ENCODE measurements around the gene TLX2. TPM values are rescaled to one million over a fixed set of nuclear protein-coding genes. Genes with fewer than 3 reads are reported as not detected.

Gene TLX2
- total and polyA plus RNA-seq, 2 of the 13 experiments (the other 11 are each of a cell fraction or from before 2014, with no cell fraction given), result 0.05 to 0.20 TPM

DNA sequence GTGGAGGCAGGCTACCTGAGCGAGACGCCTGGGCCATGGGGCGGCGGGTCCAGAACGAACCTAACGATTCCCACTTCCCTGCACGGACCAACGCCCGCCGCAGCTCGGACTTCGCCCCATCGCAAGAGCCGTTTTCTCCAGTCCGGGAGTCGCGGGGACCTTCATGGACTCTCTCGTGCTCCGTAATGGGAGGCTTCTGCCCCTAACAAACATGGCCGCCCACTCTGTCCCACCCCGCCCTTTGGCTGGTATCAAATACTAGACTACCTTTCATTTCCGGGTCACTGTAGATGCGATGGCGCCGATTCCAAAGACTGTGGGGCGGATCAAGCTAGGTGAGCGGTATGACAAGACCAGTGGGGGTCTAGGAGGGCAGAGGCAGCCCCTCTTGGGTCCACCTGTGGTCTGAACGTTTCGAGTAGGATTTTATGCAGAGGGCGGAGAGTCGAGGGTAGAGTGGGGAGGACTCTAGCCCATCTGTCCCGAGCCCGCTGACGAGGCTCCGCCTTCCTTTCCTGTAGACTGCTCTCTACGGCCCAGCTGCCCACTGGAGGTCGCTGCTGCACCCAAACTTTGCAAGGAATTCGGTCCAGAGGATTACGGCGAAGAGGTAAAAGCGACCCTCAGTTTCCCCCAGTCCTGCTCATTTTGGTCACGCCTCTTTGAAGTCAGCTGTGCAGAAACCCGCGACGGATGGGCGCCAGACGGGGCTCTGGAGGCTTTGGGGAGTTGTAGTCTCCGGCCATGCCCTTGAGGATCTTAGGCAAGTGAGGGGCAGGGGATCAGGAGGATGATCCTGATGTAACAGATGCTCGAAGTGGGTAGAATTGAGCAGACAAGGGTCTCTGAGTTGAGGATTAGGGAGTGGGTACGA, 31.2 kb upstream of the TLX2 start, which contains the start of the genes CCDC142 and TTC31 (continued):
- TF ChIP-seq XBP1 (CRISPR knock-in tag; IDR thresholded peaks at IDR 0.05) (no peak), U2AF1 (optimal IDR thresholded peaks at IDR 0.05; ENCODE audit: low read depth, low read length) (peak; percentile 86), REXO4 (CRISPR knock-in tag; IDR thresholded peaks at IDR 0.05; ENCODE audit: borderline replicate concordance) (no peak; the same call in none of the 2 replicates), RARA (CRISPR knock-in tag; IDR thresholded peaks at IDR 0.05) (peak; percentile 36), FOXK2 (IDR thresholded peaks at IDR 0.05) (no peak), NBN (conservative IDR thresholded peaks at IDR 0.05) (no peak), RFXANK (CRISPR knock-in tag; IDR thresholded peaks at IDR 0.05) (peak; percentile 76), AGO2 (optimal IDR thresholded peaks at IDR 0.05; ENCODE audit: low read depth, low read length) (peak; percentile 50), RFX5 (IDR thresholded peaks at IDR 0.05; ENCODE audit: low read depth, low read length) (peak; percentile 13; the same call in 1 of the 2 replicates), ZNF724P (CRISPR knock-in tag; IDR thresholded peaks at IDR 0.05; ENCODE audit: borderline replicate concordance) (peak; percentile 51), SP1 (IDR thresholded peaks at IDR 0.05) (no peak), SP1 (CRISPR knock-in tag; IDR thresholded peaks at IDR 0.05) (peak; percentile 54), ZFP37 (CRISPR knock-in tag; IDR thresholded peaks at IDR 0.05; ENCODE audit: borderline replicate concordance) (no peak; the same call in 1 of the 2 replicates), GTF2F1 (IDR thresholded peaks at IDR 0.05; ENCODE audit: low read length) (0 out of 2 replicates have a peak, but pooled peaks have one; percentile 52), ZNF441 (CRISPR knock-in tag; IDR thresholded peaks at IDR 0.05; ENCODE audit: borderline replicate concordance) (peak; percentile 31), HNF4A (CRISPR knock-in tag; IDR thresholded peaks at IDR 0.05) (peak; percentile 93), ZNF615 (CRISPR knock-in tag; IDR thresholded peaks at IDR 0.05; ENCODE audit: borderline replicate concordance) (no peak)
- TF ChIP-seq, protein P1, sequence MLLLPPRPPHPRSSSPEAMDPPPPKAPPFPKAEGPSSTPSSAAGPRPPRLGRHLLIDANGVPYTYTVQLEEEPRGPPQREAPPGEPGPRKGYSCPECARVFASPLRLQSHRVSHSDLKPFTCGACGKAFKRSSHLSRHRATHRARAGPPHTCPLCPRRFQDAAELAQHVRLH (CRISPR knock-in tag; IDR thresholded peaks at IDR 0.05; ENCODE audit: borderline replicate concordance, low read depth), result peak; percentile 59; the same call in 1 of the 2 replicates
- TF ChIP-seq, protein P2, sequence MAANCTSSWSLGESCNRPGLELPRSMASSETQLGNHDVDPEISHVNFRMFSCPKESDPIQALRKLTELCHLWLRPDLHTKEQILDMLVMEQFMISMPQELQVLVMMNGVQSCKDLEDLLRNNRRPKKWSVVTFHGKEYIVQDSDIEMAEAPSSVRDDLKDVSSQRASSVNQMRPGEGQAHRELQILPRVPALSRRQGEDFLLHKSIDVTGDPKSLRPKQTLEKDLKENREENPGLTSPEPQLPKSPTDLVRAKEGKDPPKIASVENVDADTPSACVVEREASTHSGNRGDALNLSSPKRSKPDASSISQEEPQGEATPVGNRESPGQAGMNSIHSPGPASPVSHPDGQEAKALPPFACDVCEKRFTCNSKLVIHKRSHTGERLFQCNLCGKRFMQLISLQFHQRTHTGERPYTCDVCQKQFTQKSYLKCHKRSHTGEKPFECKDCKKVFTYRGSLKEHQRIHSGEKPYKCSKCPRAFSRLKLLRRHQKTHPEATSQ (CRISPR knock-in tag; IDR thresholded peaks at IDR 0.05; ENCODE audit: borderline replicate concordance), result peak; percentile 61
- TF ChIP-seq, protein P3, sequence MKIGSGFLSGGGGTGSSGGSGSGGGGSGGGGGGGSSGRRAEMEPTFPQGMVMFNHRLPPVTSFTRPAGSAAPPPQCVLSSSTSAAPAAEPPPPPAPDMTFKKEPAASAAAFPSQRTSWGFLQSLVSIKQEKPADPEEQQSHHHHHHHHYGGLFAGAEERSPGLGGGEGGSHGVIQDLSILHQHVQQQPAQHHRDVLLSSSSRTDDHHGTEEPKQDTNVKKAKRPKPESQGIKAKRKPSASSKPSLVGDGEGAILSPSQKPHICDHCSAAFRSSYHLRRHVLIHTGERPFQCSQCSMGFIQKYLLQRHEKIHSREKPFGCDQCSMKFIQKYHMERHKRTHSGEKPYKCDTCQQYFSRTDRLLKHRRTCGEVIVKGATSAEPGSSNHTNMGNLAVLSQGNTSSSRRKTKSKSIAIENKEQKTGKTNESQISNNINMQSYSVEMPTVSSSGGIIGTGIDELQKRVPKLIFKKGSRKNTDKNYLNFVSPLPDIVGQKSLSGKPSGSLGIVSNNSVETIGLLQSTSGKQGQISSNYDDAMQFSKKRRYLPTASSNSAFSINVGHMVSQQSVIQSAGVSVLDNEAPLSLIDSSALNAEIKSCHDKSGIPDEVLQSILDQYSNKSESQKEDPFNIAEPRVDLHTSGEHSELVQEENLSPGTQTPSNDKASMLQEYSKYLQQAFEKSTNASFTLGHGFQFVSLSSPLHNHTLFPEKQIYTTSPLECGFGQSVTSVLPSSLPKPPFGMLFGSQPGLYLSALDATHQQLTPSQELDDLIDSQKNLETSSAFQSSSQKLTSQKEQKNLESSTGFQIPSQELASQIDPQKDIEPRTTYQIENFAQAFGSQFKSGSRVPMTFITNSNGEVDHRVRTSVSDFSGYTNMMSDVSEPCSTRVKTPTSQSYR (CRISPR knock-in tag; IDR thresholded peaks at IDR 0.05; ENCODE audit: borderline replicate concordance), result peak; percentile 46; the same call in 1 of the 2 replicates
- TF ChIP-seq, protein P4, sequence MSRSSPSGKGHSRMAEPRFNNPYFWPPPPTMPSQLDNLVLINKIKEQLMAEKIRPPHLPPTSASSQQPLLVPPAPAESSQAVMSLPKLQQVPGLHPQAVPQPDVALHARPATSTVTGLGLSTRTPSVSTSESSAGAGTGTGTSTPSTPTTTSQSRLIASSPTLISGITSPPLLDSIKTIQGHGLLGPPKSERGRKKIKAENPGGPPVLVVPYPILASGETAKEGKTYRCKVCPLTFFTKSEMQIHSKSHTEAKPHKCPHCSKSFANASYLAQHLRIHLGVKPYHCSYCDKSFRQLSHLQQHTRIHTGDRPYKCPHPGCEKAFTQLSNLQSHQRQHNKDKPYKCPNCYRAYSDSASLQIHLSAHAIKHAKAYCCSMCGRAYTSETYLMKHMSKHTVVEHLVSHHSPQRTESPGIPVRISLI (CRISPR knock-in tag; IDR thresholded peaks at IDR 0.05; ENCODE audit: borderline replicate concordance), result 0 out of 2 replicates have a peak, but pooled peaks have one; percentile 43
- TF ChIP-seq, protein P5, sequence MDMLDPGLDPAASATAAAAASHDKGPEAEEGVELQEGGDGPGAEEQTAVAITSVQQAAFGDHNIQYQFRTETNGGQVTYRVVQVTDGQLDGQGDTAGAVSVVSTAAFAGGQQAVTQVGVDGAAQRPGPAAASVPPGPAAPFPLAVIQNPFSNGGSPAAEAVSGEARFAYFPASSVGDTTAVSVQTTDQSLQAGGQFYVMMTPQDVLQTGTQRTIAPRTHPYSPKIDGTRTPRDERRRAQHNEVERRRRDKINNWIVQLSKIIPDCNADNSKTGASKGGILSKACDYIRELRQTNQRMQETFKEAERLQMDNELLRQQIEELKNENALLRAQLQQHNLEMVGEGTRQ (IDR thresholded peaks at IDR 0.05; ENCODE audit: low read depth, low read length), result no peak
- TF ChIP-seq, protein P5 (CRISPR knock-in tag; IDR thresholded peaks at IDR 0.05; ENCODE audit: borderline replicate concordance), result peak; percentile 50; the same call in 1 of the 2 replicates

All from HepG2 (cell line).